ENCODE results near the gene GNAQ.
"Not testable (repeated sequence)": the region's sequence is repeated elsewhere in the genome, so short reads cannot be mapped to it uniquely, and the experiment has no call there.

Gene GNAQ

GRCh38 chr9:78031444-78031892 lies at the start of gene GNAQ:
GNAQ (minus strand) TSS chr9:78031811; CDS start chr9:78031235, 576 bp downstream.
- no peak for DNase-seq (ENCODE audit: low read depth)

- DNase-seq (ENCODE audit: low read depth): no peak
Measured at GRCh38 chr9:78074385-78075291, 43.0 kb upstream of the GNAQ start.

- no peak for DNase-seq (ENCODE audit: low read depth)
Measured at GRCh38 chr9:78073722-78074121, 42.1 kb upstream of the GNAQ start.

- DNase-seq (ENCODE audit: low read depth): no peak
Measured at GRCh38 chr9:78072586-78073199, 41.1 kb upstream of the GNAQ start.

GRCh38 chr9:78070521-78070920 lies 38.9 kb upstream of the GNAQ start:
- no peak for DNase-seq (ENCODE audit: low read depth)

GRCh38 chr9:78064075-78064474 lies 32.5 kb upstream of the GNAQ start:
- no peak for DNase-seq (ENCODE audit: low read depth)

GRCh38 chr9:78062710-78063109 lies 31.1 kb upstream of the GNAQ start:
- DNase-seq (ENCODE audit: low read depth): no peak

- not testable (repeated sequence) for DNase-seq (ENCODE audit: low read depth)
Measured at GRCh38 chr9:78054218-78054617, 22.6 kb upstream of the GNAQ start.

GRCh38 chr9:78053627-78054026 lies 22.0 kb upstream of the GNAQ start:
- no peak for DNase-seq (ENCODE audit: low read depth)

GRCh38 chr9:78050421-78050820 lies 18.8 kb upstream of the GNAQ start:
- DNase-seq (ENCODE audit: low read depth): no peak

GRCh38 chr9:78049484-78049883 lies 17.9 kb upstream of the GNAQ start:
- no peak for DNase-seq (ENCODE audit: low read depth)

GRCh38 chr9:78047106-78047505 lies 15.5 kb upstream of the GNAQ start:
- no peak for DNase-seq (ENCODE audit: low read depth)

- no peak for DNase-seq (ENCODE audit: low read depth)
Measured at GRCh38 chr9:78046112-78046511, 14.5 kb upstream of the GNAQ start.

GRCh38 chr9:78044886-78045285 lies 13.3 kb upstream of the GNAQ start:
- no peak for DNase-seq (ENCODE audit: low read depth)

GRCh38 chr9:78044189-78044588 lies 12.6 kb upstream of the GNAQ start:
- no peak for DNase-seq (ENCODE audit: low read depth)

GRCh38 chr9:78041971-78042370 lies 10.4 kb upstream of the GNAQ start:
- DNase-seq (ENCODE audit: low read depth): no peak

GRCh38 chr9:78040726-78041125 lies 9.1 kb upstream of the GNAQ start:
- DNase-seq (ENCODE audit: low read depth): no peak

- no peak for DNase-seq (ENCODE audit: low read depth)
Measured at GRCh38 chr9:78038620-78039300, 7.1 kb upstream of the GNAQ start.

- DNase-seq (ENCODE audit: low read depth): peak; percentile 78
Measured at GRCh38 chr9:78035383-78035993, 3.9 kb upstream of the GNAQ start.

GRCh38 chr9:78033870-78034269 lies 2.3 kb upstream of the GNAQ start:
- DNase-seq (ENCODE audit: low read depth): no peak

GRCh38 chr9:78032730-78033457 lies 1.3 kb upstream of the GNAQ start:
- no peak for DNase-seq (ENCODE audit: low read depth)

All from fibroblast of the conjunctiva (primary cell).